Effector CD4-positive, alpha-beta T cell (primary cell): ENCODE data around the gene CCL16.
"Not testable (repeated sequence)": the region's sequence is repeated elsewhere in the genome, so short reads cannot be mapped to it uniquely, and the experiment has no call there.

ENCODE experiments used
- DNase-seq: peaks from one replicate; pipeline ENCODE4 v3.0.0-alpha.2; 2020

The CCL16 gene

GRCh38 chr17:35984140-35984539, 2.8 kb upstream of the CCL16 start:
- no peak for DNase-seq

GRCh38 chr17:35982409-35983191, 1.3 kb upstream of the CCL16 start:
- no peak for DNase-seq

GRCh38 chr17:35981908-35982330, 622 bp upstream of the CCL16 start:
- no peak for DNase-seq

- DNase-seq: no peak
These were observed 3.0 kb downstream of the CCL16 start for GRCh38 chr17:35978346-35978745.

GRCh38 chr17:35977509-35977908, 3.8 kb downstream of the CCL16 start:
- no peak for DNase-seq

GRCh38 chr17:35973333-35974260, 7.7 kb downstream of the CCL16 start:
- no peak for DNase-seq

GRCh38 chr17:35972945-35973332, 8.4 kb downstream of the CCL16 start:
- no peak for DNase-seq

GRCh38 chr17:35972535-35972934, 8.8 kb downstream of the CCL16 start:
- DNase-seq: no peak

GRCh38 chr17:35972066-35972465, 9.2 kb downstream of the CCL16 start:
- DNase-seq: no peak

- peak; percentile 58 for DNase-seq
These were observed 11.5 kb downstream of the CCL16 start for GRCh38 chr17:35969558-35970380.

GRCh38 chr17:35968520-35969054, 12.7 kb downstream of the CCL16 start:
- DNase-seq: no peak

- DNase-seq: no peak
These were observed 16.0 kb downstream of the CCL16 start for GRCh38 chr17:35965272-35965671.

- DNase-seq: no peak
These were observed 17.6 kb downstream of the CCL16 start for GRCh38 chr17:35963663-35964062.

- DNase-seq: no peak
These were observed 27.6 kb downstream of the CCL16 start for GRCh38 chr17:35953720-35954119.

- no peak for DNase-seq
These were observed 31.9 kb downstream of the CCL16 start for GRCh38 chr17:35949401-35949800.

- no peak for DNase-seq
These were observed 33.2 kb downstream of the CCL16 start for GRCh38 chr17:35948092-35948491.

- peak; percentile 19 for DNase-seq
These were observed 34.1 kb downstream of the CCL16 start for GRCh38 chr17:35947156-35947585.

- DNase-seq: no peak
These were observed 37.1 kb downstream of the CCL16 start for GRCh38 chr17:35944151-35944550.

- DNase-seq: no peak
These were observed 37.8 kb downstream of the CCL16 start, which contains the start of gene LYZL6 for GRCh38 chr17:35943537-35943936. Gene LYZL6 (minus strand): TSS chr17:35943713. CDS start chr17:35939356, 4,357 bp downstream.

- DNase-seq: no peak
These were observed 38.6 kb downstream of the CCL16 start for GRCh38 chr17:35942588-35943186.

- DNase-seq: not testable (repeated sequence)
These were observed 42.8 kb downstream of the CCL16 start for GRCh38 chr17:35938492-35938891.

GRCh38 chr17:35936063-35936462, 45.2 kb downstream of the CCL16 start:
- no peak for DNase-seq
